Smooth muscle cell (in vitro differentiated cells): ENCODE measurements around the gene CNOT11. TPM values are rescaled to one million over a fixed set of nuclear protein-coding genes. Genes with fewer than 3 reads are reported as not detected.

ENCODE experiments used
- DNase-seq: peaks from one replicate; lab custom pipeline; 2025; ENCODE audit not compliant: unreplicated experiment; lab: John Stamatoyannopoulos, UW
- H2AFZ ChIP-seq: fragments of 200-600 bp; sonication (generic); 2 replicates; pipeline ENCODE4 v1.6.0; 2016; ENCODE audit warnings: antibody characterized with exemption, low read depth, mild to moderate bottlenecking
- H3F3A ChIP-seq: fragments of 200-600 bp; sonication (generic); 2 replicates; pipeline ENCODE4 v1.6.0; 2017; ENCODE audit warnings: antibody characterized with exemption, low read depth
- H3K27ac ChIP-seq: fragments of 200-600 bp; sonication (generic); 2 replicates; pipeline ENCODE4 v1.5.1; 2016; ENCODE audit warnings: low read depth, mild to moderate bottlenecking
- H3K27me3 ChIP-seq: fragments of 200-600 bp; sonication (generic); 2 replicates; pipeline ENCODE4 v1.6.1; 2016; ENCODE audit warnings: low read depth, mild to moderate bottlenecking
- H3K36me3 ChIP-seq: fragments of 200-600 bp; sonication (generic); 2 replicates; pipeline ENCODE4 v1.5.1; 2016; ENCODE audit warnings: low read depth
- H3K4me1 ChIP-seq: fragments of 200-600 bp; sonication (generic); 2 replicates; pipeline ENCODE4 v1.5.1; 2016; ENCODE audit warnings: low read depth
- H3K4me2 ChIP-seq: fragments of 200-600 bp; sonication (generic); 2 replicates; pipeline ENCODE4 v1.6.0; 2016; ENCODE audit warnings: mild to moderate bottlenecking
- H3K4me3 ChIP-seq: fragments of 200-600 bp; sonication (generic); 2 replicates; pipeline ENCODE4 v1.5.1; 2016; ENCODE audit warnings: mild to moderate bottlenecking
- H3K79me2 ChIP-seq: fragments of 200-600 bp; sonication (generic); 2 replicates; pipeline ENCODE4 v1.6.0; 2016; ENCODE audit warnings: low read depth, mild to moderate bottlenecking
- H3K9ac ChIP-seq: fragments of 200-600 bp; sonication (generic); 2 replicates; pipeline ENCODE4 v1.6.0; 2016; ENCODE audit warnings: low read depth
- H3K9me3 ChIP-seq: fragments of 200-600 bp; sonication (generic); replicated peaks from 2 replicates; pipeline ENCODE4 v1.5.1; 2016; ENCODE audit warnings: low read depth
- H4K20me1 ChIP-seq: fragments of 200-600 bp; sonication (generic); 2 replicates; pipeline ENCODE4 v1.6.0; 2016; ENCODE audit warnings: low read depth
- WGBS: methylation state at CpG from one replicate; pipeline ENCODE4 v1.1.7; 2016; ENCODE audit warnings: low lambda C conversion rate; 5-methylcytosine and 5-hydroxymethylcytosine counted together
- polyA plus RNA-seq: library from polyadenylated mRNA; unstranded; fragments of >200 nt; fragmentation: Nextera tagmentation; extraction: Ambion mirVana; gene quantifications from 2 replicates; pipeline ENCODE4 v1.2.1, GENCODE V29; 2016
- total RNA-seq: library from RNA; depleted of rRNA; stranded (reverse); fragments of >200 nt; gene quantifications from 2 replicates; pipeline ENCODE4 v1.2.3, GENCODE V29; 2014
- TF ChIP-seq, protein P1 (sequence below): fragments of 200-600 bp; sonication (generic); IDR thresholded peaks from 2 replicates; pipeline ENCODE4 v1.5.1; 2017; ENCODE audit warnings: borderline replicate concordance, mild to moderate bottlenecking, antibody characterized with exemption; ENCODE audit not compliant: insufficient read depth, poor library complexity, severe bottlenecking

The CNOT11 gene
- total and polyA plus RNA-seq, 2 experiments from 2014 or later, result 50.0 to 65.2 TPM

DNA sequence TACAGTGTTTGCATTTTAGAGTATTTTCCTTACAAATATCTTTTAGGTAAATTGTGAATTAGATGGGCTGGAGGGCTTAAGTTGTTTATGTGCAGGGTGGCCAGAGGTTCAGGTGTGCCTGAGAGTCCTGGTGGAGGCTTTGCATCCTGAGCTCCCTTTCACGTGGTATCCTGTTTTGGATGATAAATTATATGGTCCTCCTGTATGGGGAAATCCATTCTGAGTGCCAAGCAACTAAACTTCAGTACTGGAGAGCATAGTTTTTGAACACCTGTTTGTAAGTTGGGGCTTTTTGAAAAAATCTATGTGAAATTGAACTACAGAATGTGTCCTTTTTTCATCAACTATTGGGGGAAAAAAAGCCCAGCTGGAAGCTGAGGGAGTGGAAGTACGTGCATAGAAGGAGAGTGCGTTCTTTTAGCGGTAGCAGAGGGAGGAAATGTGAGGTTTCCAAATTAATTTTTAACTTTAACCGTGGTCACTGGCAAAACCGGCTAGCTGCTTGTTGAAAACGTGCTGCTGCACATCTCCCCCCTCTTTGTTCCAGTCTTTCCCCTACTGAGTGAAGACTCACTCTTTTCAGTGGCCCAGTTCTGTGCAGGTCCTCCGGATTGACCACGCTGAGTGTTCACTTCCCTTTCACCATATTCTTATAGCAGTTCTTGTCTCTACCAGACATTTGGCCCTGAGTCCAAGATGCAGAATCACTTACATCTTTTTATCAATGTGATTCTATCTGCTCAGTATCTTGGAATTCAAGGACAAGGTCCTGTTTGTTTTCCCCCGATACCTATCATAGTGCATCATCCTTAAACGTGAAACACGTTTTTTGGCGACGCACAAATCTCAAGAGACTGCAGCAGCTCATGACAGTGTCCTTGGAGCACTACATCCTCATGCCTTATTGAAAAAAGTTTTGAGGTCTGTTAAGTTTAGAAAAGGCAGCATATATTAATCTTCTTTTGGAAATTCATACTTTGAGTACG, 15.3 kb downstream of the CNOT11 start:
- H3K4me2 ChIP-seq, result no peak overlapping the region
- peaks cover 44% of the 10 kb centered on the region for H3K36me3 ChIP-seq
- WGBS, result 91% methylated on average over 15 of the region's 15 CpGs
- H3K4me3 ChIP-seq, result no peak overlapping the region
- peaks cover 23% of the 10 kb centered on the region for H4K20me1 ChIP-seq
- H3F3A ChIP-seq, result peaks cover 26% of the 10 kb centered on the region
- H3K79me2 ChIP-seq, result peaks cover 6% of the 10 kb centered on the region
- no peaks in the 10 kb centered on the region for H3K9me3 ChIP-seq
- no peaks in the 10 kb centered on the region for H3K27me3 ChIP-seq
- H3K9ac ChIP-seq, result no peak overlapping the region
- H3K27ac ChIP-seq, result peak overlapping the region; percentile 61
- no peaks in the 10 kb centered on the region for H3K4me1 ChIP-seq
- TF ChIP-seq, protein P1, sequence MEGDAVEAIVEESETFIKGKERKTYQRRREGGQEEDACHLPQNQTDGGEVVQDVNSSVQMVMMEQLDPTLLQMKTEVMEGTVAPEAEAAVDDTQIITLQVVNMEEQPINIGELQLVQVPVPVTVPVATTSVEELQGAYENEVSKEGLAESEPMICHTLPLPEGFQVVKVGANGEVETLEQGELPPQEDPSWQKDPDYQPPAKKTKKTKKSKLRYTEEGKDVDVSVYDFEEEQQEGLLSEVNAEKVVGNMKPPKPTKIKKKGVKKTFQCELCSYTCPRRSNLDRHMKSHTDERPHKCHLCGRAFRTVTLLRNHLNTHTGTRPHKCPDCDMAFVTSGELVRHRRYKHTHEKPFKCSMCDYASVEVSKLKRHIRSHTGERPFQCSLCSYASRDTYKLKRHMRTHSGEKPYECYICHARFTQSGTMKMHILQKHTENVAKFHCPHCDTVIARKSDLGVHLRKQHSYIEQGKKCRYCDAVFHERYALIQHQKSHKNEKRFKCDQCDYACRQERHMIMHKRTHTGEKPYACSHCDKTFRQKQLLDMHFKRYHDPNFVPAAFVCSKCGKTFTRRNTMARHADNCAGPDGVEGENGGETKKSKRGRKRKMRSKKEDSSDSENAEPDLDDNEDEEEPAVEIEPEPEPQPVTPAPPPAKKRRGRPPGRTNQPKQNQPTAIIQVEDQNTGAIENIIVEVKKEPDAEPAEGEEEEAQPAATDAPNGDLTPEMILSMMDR, result no peak
- no peak for DNase-seq
- H2AFZ ChIP-seq, result no peak overlapping the region

DNA sequence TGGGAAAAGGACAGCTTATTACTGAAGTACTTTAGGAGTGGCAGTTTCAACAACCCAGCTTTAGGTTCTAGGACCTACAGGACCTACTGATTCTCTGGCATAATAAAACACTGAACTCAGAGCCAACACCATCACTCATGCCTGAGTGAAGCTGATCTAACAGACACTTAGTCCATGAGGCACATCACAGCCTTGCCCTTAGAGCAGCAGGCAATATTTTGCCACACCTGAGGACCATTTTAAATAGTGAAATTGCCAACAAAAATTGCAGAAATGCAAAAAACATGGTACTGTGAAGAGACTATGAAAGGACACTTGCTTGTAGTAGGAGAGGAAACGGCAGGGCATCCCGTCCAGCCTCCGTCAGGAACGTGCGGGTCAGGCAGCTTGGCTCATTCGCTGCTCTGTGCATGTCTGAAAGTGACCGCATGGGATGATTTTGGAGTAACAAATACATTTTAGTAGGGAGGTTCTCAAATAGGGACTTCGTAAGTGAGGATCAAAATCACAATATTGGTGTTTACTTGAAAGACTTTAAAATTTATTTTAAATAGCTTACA, 18.1 kb downstream of the CNOT11 start:
- TF ChIP-seq, protein P1, result no peak
- Histone ChIP-seq H3F3A (peaks cover 26% of the 10 kb centered on the region), H3K36me3 (peaks cover 36% of the 10 kb centered on the region), H3K4me1 (no peaks in the 10 kb centered on the region), H3K79me2 (peaks cover 6% of the 10 kb centered on the region), H3K9ac (no peak overlapping the region), H3K9me3 (no peaks in the 10 kb centered on the region), H3K27me3 (no peaks in the 10 kb centered on the region), H3K4me3 (no peak overlapping the region), H4K20me1 (peaks cover 21% of the 10 kb centered on the region), H2AFZ (no peak overlapping the region), H3K27ac (no peak overlapping the region), H3K4me2 (no peak overlapping the region)
- 98% methylated on average over 8 of the region's 8 CpGs for WGBS
- DNase-seq, result no peak

DNA sequence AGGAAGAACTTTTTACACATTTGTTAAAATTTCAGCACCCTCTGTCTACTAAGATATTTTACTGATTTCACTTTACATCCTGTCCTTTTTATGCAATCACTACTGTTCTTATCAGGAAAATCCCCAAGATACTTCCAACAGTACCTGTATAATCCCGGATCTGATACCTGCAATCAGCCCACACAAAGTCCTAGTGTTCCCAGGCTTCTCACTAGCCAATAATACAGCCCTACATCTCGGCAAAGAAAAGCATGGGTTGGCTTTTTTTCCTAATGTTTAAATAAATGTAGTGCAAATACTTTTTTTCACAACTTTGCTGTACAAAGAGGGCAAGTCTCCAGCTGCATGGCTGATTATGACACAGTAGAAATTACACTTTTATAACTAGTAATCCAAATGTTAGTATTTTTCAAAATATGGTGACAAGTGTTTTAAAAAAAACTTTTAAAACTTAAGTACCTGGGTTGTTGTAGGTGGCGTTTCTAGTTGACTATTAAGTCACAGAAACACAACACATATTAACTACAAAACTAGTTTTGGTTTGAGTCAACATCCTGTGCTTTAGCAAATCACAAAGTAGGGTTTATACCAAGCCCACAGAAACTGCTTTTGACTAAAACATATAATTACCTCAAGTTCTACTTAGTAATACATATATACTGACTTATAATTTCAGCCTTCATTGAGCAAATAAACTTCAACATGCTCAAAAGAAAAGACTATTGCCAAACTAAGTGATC, 19.5 kb downstream of the CNOT11 start:
- H3K4me1 ChIP-seq, result no peaks in the 10 kb centered on the region
- 87% methylated on average over 3 of the region's 3 CpGs for WGBS

More for the DNA sequence above, 19.5 kb downstream of the CNOT11 start:
- Histone ChIP-seq H3F3A (peaks cover 16% of the 10 kb centered on the region), H4K20me1 (peaks cover 15% of the 10 kb centered on the region), H3K27me3 (no peaks in the 10 kb centered on the region), H3K4me3 (no peak overlapping the region), H3K9ac (no peak overlapping the region), H3K36me3 (peaks cover 36% of the 10 kb centered on the region), H3K27ac (peak overlapping the region; percentile 7), H2AFZ (no peak overlapping the region), H3K9me3 (no peaks in the 10 kb centered on the region), H3K4me2 (no peak overlapping the region), H3K79me2 (peaks cover 9% of the 10 kb centered on the region)
- TF ChIP-seq, protein P1, result no peak
- no peak for DNase-seq
